Stimulated activated CD8-positive, alpha-beta memory T cell treated with anti-CD3 and anti-CD28 coated beads, Interleukin-15, amount 100 ng/mL, for 48 hours (primary cell): ENCODE measurements around the gene IMMP2L.
"Not testable (repeated sequence)": the region's sequence is repeated elsewhere in the genome, so short reads cannot be mapped to it uniquely, and the experiment has no call there.

Experiments used
- DNase-seq, 2 donors: peaks; one replicate each; pipeline ENCODE4 v3.0.0-alpha.2; 2020; ENCODE audit warnings: low read depth in 2 of 2

IMMP2L gene

GRCh38 chr7:110940756-110941155 is 621.5 kb downstream of the IMMP2L start:
- DNase-seq, result no peak

GRCh38 chr7:110938165-110938564 is 624.1 kb downstream of the IMMP2L start:
- no peak for DNase-seq

- not testable (repeated sequence) for DNase-seq
Measured at GRCh38 chr7:110936665-110937064, 625.6 kb downstream of the IMMP2L start.

DNA sequence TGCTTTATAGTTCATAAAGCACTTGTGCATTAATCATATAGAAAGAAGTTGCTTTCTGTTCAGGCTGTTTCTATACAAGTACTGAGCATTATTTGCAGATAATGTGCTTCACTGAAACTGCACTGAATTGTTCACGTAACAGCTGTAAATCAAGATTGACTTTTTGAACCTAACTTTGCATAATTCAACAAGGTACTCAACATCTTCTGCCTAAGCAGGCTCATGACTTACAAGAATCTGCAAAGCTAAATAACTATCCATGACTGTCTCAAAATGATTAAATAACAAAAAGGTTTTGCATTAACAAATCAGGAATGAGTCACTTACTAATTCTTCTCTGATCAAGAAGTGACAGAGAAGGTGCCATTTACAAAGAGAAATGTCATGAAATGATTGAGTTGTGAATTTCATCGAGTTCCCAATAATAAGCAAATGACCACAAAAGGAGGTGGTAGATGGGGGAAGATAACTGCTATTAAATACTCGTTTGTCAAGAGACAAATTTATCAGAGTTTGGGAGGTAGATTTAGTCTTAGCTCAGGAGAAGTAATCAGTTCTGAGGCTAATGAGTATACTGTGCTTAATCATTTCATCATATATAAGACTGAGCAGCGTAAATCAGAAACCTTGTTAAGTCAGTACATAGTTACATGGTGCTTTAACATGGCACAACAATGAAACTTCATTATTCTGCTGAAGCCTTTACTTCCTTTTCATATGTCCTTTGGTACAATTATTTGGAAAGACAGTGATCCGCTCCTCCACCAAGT is 632.6 kb downstream of the IMMP2L start:
- no peak for DNase-seq

DNA sequence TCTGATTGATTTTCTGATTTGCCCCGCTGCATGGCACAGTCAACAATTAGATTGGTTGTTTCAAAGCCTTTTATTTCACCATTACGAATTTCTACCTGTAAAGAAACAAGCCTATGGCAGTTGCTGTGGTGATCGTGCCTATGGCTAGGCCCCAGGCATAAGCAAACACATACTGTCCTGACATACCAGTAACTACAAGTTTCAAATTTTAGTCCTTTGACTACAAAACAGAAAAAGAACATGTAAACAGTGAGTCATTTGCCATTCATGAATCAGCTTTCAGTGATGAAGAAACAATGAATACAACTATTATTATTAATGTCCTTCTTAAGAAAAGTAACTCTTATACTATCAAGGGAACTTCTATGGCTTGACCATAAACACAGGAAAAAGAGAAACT is 639.4 kb downstream of the IMMP2L start:
- no peak for DNase-seq

DNA sequence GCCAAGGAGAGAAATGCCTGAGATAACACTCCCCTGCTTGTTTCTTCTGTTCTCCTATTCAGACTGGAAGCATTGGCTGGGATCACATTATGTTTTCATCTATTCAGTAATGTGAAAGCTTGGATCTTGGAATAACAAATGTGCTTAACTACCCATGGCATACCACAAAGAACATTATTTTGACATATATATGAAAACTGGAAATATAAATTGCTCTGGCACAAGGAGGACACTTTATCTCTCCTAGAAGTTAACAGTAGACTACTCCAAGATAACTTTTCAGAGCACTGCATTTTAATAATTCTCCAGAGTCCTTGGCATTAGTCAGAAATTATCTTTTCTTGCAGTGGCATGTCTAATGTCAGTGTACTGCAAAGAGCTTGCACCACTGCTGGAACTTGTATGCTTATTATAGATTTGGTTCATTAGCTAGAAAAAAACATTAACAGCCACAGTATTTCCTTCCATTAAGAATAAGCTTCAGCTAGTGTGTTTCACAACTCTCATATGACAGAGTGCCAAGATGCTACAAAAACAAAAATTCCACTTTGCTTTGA is 640.6 kb downstream of the IMMP2L start:
- DNase-seq, result no peak

DNA sequence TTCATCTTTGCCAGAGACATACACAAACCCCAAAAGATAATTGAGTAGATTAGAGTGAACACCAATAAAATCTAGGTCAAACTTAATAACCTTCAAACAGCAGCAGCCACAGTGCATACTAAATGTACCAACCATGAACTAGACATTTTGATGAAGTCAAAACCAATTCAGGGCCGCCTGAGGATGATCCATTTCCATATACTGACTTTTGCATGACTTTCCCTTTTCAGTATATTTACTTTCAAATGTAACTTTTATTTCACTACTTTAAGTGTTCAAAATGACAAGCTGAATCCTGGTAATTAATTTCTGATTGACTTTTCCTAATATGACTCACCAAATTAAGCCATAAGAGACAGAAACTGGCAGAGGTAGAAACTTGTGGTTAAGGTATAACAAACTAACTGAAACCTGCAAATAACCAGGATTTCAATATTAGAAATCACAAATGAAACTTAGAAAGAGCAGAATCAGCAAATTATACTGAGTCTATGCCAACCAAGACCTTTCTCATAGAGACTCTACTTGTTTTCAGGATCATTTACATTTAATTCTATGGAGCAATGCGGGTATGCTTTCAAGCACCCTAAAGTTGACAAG is 643.2 kb downstream of the IMMP2L start:
- no peak for DNase-seq

- DNase-seq, result no peak
Measured at GRCh38 chr7:110914263-110914662, 648.0 kb downstream of the IMMP2L start.

- DNase-seq, result no peak
Measured at GRCh38 chr7:110911632-110912031, 650.7 kb downstream of the IMMP2L start.

DNA sequence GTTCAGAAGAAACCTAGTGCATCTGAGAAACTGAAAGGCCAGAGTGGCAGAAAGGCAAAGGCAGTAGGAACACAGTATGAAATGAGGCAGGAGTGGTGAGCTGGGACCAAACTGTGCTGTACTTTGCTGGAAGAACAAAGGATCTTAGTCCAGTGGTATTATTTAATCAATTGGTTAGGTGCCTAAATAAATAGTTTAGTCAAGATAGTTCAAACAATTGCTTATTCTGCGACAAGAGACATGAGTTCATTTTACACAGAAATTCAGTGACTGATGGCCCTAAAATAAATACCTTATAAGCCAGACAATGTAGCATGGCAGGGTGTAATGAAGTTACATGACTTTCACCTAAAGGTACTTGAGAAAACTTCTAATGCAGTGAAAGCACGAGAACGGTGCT is 653.2 kb downstream of the IMMP2L start:
- no peak for DNase-seq

DNA sequence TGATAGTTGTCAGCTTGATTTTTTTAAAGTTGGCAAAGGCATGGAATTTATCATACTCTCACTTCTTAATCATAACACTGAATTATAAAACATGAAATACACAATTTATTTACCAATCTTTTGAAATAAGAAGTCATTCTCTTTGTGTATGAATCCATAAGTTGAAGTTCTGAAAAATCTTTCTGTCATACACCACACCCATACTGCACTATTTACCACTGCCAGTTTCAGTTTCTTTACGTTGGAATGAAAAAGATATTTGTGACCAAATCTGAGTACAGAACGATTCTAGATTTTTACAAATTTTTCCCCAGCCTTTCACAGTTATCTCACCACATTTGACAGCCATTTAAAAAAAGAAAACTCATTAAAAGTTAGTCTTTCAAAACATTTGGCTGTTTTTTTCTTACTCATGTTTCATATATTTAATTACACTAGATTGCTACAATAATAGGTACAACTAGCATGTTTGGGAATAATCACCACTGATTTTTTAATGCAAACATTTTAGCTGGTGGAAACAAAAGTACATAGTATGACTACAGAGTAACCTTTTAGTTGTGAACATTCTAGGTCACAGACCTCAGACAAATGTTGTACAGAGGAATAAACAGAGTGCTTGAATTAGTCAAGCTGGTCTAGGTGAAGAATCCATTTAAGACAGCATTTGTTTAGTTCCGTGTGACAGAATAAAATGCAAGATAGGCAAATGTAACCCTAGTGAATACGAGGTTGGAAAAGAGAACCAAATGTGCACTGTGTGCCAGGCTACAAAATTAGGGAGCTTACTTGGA is 656.3 kb downstream of the IMMP2L start:
- DNase-seq, result no peak

GRCh38 chr7:110898516-110898915 is 663.8 kb downstream of the IMMP2L start:
- no peak for DNase-seq

- DNase-seq, result no peak
Measured at GRCh38 chr7:110897538-110897937, 664.8 kb downstream of the IMMP2L start.

DNA sequence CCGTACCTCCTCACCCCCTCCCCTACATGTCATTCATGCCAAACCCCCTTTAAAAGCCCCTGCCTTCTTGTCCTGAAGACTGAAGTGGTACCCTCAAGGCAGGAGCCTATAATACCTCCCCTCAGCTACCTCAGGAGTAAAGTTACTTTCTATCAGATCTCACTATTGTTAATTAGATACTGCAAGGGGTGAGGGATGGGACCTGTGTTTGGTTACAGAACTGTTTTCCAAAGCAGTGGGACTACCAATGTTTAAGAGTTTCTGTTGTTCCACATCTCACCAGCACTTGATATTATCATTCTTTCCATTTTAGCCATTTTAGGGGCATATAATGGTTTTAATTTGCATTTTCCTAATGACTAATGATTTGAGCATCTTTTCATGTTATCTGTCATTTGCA is 668.2 kb downstream of the IMMP2L start:
- no peak for DNase-seq

GRCh38 chr7:110891197-110891596 is 671.1 kb downstream of the IMMP2L start:
- DNase-seq, result no peak

GRCh38 chr7:110890101-110890500 is 672.2 kb downstream of the IMMP2L start:
- no peak for DNase-seq

DNA sequence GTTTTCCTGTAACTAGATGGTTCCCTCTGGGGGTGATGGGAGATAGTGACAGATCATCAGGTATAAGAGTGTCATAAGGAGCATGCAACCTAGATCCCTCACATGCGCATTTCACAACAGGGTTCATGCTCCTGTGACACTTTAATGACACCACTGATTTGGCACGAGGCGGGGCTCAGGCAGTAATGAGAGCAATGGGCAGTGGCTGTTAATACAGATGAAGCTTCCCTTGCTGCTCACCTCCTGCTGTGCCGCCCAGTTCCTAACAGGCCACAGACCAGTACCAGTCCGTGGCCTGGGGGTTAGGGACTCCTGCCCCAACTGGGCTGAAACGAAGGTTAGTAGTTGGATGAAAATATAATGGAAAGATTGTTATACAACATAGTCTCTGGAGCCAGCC is 673.0 kb downstream of the IMMP2L start:
- no peak for DNase-seq

- DNase-seq, result no peak
Measured at GRCh38 chr7:110888641-110889040, 673.7 kb downstream of the IMMP2L start.

DNA sequence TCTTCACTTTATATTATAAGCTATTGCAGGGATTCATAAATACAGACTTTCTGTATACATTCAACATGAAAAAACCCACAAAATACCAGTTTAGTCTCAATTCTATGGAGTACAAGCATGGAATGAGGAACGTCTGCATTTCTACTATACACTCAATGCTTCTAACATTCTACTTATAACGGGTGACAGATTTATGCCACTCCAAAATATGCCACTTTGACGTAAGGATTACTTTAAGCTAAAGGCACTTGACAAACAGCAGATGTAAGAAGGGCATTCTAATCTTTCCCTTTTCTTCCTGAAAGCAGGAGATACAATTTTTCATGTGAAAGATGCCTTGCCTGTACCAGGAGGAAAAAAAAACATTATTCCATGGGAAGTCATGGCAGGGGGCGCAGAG is 676.8 kb downstream of the IMMP2L start:
- DNase-seq, result no peak

DNA sequence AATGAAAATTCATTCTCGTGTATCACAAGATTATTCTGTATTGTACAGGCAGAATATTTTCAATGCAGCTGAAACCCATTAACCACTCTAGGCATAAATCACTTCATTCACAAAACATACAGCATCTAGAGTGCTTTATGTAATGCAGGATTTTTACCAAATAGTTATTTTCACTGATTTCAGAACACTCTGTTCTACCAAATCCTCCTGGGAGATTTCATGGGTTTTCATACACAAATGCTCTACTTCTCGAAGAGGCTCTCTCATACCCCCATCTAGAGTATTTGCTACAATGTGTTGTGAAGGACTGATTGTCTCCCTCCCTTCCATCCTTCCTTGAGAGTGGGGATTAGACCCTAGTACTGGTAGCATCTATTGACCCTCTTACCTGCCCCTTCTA is 680.6 kb downstream of the IMMP2L start:
- DNase-seq, result no peak

DNA sequence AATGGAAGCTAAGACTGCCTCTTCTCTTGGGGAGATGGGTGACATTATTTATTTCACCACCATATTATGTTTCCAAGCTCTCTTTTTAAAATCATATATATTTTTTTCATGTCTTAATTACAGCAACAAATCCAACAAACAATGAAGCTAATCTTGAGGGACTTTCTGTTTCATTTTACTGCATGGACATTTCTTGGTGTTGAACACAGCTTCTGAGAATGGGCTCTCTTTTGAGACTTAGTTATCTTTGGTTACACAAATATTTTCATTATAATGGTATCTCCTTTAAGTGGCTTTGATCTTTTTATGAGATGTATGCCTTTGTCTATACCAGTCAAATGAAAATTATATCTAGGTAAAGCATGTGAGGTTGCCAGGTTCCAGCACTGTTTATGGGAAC is 681.3 kb downstream of the IMMP2L start:
- DNase-seq, result no peak

GRCh38 chr7:110877016-110877415 is 685.3 kb downstream of the IMMP2L start:
- no peak for DNase-seq

DNA sequence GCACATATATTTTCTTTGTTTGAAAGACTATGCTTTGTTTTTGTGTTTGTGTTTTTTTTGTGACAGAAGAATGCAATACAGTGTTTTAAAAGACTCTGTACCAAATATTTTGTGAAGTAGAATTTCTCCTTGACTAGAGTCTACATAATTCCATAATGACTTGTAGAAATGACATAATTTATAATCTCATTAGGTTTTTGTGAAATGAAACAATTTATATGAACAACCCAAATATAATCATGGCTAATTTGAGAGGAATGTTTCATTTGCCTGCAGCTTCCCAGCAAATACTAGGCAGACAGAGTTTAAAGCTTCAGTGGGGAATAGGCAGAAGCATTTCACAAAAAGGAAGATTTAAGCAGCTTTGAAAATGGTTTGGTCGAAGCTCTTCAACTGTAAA is 686.9 kb downstream of the IMMP2L start:
- DNase-seq, result no peak
